HepG2 (cell line): ENCODE results near the gene F13B. TPM values are rescaled to one million over a fixed set of nuclear protein-coding genes. Genes with fewer than 3 reads are reported as not detected.

ENCODE experiments used
- BHLHE40 ChIP-seq: IDR thresholded peaks from 2 replicates; pipeline ENCODE4 v1.6.1; 2011; ENCODE audit warnings: low read length, improper control_type of control experiment
- FOXP1 ChIP-seq, 2 experiments: fragments of 450-650 bp in 1 of 2; IDR thresholded peaks; 2 replicates each; pipeline ENCODE4 v1.6.1; 2017 to 2018; ENCODE audit warnings: antibody characterized with exemption in 1 of 2
- PHF20 ChIP-seq: sonication (generic); formaldehyde crosslinking; IDR thresholded peaks from 2 replicates; pipeline ENCODE4 v1.5.0; 2020; ENCODE audit warnings: mild to moderate bottlenecking, missing genetic modification reagents
- REPIN1 ChIP-seq: sonication (generic); formaldehyde crosslinking; IDR thresholded peaks from 2 replicates; pipeline ENCODE4 v1.8.0; 2022; ENCODE audit warnings: missing genetic modification reagents, low read depth, mild to moderate bottlenecking, borderline replicate concordance
- TAF1 ChIP-seq: sonication (generic); formaldehyde crosslinking; IDR thresholded peaks from 2 replicates; pipeline ENCODE4 v1.4.0; 2020; ENCODE audit warnings: missing genetic modification reagents
- ZNF629 ChIP-seq: sonication (generic); formaldehyde crosslinking; conservative IDR thresholded peaks from 2 replicates; pipeline ENCODE4 v1.5.0; 2020; ENCODE audit warnings: missing genetic modification reagents
- ZSCAN20 ChIP-seq: sonication (generic); formaldehyde crosslinking; IDR thresholded peaks from 2 replicates; pipeline ENCODE4 v1.4.0; 2020; ENCODE audit warnings: missing genetic modification reagents, mild to moderate bottlenecking, borderline replicate concordance
- polyA plus RNA-seq, 8 experiments: library from polyadenylated mRNA; depleted of rRNA in 3 of 8; stranded (reverse) in 7 of 8; unstranded in 1 of 8; fragments of >200 nt; fragmentation: Illumina TruSeq in 4 of 8; extraction: Trizol in 4 of 8; gene quantifications; 2 replicates each; pipeline versions ENCODE4 v1.2.1 to v1.2.3, GENCODE V29; 2011 to 2016; ENCODE audit warnings: low read depth in 4 of 8, missing spikeins in 1 of 8, mixed read lengths in 1 of 8; ENCODE audit not compliant: insufficient read depth in 1 of 8
- total RNA-seq, 5 experiments: library from RNA; depleted of rRNA; stranded (reverse); fragments of >200 nt; fragmentation: Illumina TruSeq; extraction: Trizol; gene quantifications; 2 replicates each; pipeline ENCODE4 v1.2.3, GENCODE V29; 2016; ENCODE audit warnings: low read depth in 1 of 5
- TF ChIP-seq, protein P1 (sequence below): sonication (generic); formaldehyde crosslinking; conservative IDR thresholded peaks from 2 replicates; pipeline ENCODE4 v1.4.0; 2020; ENCODE audit warnings: missing genetic modification reagents
- TF ChIP-seq, protein P2 (sequence below): sonication (generic); formaldehyde crosslinking; IDR thresholded peaks from 2 replicates; pipeline ENCODE4 v1.4.0; 2020; ENCODE audit warnings: mild to moderate bottlenecking, missing genetic modification reagents
- TF ChIP-seq, protein P3 (sequence below): IDR thresholded peaks from 2 replicates; pipeline ENCODE4 v1.6.1; 2016; ENCODE audit warnings: low read depth, missing genetic modification reagents, missing compliant biosample characterization
- TF ChIP-seq, protein P4 (sequence below): IDR thresholded peaks from 2 replicates; pipeline ENCODE4 v1.6.1; 2016; ENCODE audit warnings: missing biosample characterization, missing genetic modification reagents, low read depth
- TF ChIP-seq, protein P5 (sequence below): IDR thresholded peaks from 2 replicates; pipeline ENCODE4 v1.6.1; 2016
- TF ChIP-seq, protein P6 (sequence below): IDR thresholded peaks from 2 replicates; pipeline ENCODE4 v1.4.0; 2020; ENCODE audit warnings: mild to moderate bottlenecking, missing genetic modification reagents

F13B gene
- total and polyA plus RNA-seq, 2 of the 13 experiments (the other 11 are each of a cell fraction or from before 2014, with no cell fraction given) = 0.41 to 2.7 TPM

DNA sequence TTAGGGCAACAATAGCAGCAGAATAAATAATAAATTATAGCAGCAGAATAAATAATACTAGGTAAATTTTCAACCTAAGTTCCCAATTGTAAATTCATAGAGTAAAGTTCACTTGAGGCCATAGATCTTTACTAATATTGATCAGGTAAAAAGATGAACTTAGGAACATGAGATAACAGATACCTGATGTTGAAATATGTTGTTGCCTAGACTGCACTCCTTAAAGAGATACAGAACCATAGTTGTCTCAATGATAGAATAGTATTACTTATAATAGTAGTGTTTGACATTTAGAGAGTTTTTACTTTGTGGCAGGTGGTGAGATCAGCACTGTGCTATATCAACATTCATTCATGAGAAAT lies 378 bp upstream of the F13B start (continued):
- TF ChIP-seq PHF20 (no peak), ZSCAN20 (CRISPR knock-in tag) (no peak), FOXP1 (IDR thresholded peaks at IDR 0.05) (no peak), FOXP1 (CRISPR knock-in tag; IDR thresholded peaks at IDR 0.05) (peak; percentile 71), BHLHE40 (no peak), TAF1 (CRISPR knock-in tag) (no peak), REPIN1 (CRISPR knock-in tag) (no peak; the same call in 1 of the 2 replicates), ZNF629 (CRISPR knock-in tag) (no peak)
- TF ChIP-seq, protein P1, sequence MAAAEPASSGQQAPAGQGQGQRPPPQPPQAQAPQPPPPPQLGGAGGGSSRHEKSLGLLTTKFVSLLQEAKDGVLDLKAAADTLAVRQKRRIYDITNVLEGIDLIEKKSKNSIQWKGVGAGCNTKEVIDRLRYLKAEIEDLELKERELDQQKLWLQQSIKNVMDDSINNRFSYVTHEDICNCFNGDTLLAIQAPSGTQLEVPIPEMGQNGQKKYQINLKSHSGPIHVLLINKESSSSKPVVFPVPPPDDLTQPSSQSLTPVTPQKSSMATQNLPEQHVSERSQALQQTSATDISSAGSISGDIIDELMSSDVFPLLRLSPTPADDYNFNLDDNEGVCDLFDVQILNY (CRISPR knock-in tag) = no peak
- TF ChIP-seq, protein P2, sequence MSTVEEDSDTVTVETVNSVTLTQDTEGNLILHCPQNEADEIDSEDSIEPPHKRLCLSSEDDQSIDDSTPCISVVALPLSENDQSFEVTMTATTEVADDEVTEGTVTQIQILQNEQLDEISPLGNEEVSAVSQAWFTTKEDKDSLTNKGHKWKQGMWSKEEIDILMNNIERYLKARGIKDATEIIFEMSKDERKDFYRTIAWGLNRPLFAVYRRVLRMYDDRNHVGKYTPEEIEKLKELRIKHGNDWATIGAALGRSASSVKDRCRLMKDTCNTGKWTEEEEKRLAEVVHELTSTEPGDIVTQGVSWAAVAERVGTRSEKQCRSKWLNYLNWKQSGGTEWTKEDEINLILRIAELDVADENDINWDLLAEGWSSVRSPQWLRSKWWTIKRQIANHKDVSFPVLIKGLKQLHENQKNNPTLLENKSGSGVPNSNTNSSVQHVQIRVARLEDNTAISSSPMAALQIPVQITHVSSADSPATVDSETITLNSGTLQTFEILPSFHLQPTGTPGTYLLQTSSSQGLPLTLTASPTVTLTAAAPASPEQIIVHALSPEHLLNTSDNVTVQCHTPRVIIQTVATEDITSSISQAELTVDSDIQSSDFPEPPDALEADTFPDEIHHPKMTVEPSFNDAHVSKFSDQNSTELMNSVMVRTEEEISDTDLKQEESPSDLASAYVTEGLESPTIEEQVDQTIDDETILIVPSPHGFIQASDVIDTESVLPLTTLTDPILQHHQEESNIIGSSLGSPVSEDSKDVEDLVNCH (CRISPR knock-in tag) = no peak
- TF ChIP-seq, protein P3, sequence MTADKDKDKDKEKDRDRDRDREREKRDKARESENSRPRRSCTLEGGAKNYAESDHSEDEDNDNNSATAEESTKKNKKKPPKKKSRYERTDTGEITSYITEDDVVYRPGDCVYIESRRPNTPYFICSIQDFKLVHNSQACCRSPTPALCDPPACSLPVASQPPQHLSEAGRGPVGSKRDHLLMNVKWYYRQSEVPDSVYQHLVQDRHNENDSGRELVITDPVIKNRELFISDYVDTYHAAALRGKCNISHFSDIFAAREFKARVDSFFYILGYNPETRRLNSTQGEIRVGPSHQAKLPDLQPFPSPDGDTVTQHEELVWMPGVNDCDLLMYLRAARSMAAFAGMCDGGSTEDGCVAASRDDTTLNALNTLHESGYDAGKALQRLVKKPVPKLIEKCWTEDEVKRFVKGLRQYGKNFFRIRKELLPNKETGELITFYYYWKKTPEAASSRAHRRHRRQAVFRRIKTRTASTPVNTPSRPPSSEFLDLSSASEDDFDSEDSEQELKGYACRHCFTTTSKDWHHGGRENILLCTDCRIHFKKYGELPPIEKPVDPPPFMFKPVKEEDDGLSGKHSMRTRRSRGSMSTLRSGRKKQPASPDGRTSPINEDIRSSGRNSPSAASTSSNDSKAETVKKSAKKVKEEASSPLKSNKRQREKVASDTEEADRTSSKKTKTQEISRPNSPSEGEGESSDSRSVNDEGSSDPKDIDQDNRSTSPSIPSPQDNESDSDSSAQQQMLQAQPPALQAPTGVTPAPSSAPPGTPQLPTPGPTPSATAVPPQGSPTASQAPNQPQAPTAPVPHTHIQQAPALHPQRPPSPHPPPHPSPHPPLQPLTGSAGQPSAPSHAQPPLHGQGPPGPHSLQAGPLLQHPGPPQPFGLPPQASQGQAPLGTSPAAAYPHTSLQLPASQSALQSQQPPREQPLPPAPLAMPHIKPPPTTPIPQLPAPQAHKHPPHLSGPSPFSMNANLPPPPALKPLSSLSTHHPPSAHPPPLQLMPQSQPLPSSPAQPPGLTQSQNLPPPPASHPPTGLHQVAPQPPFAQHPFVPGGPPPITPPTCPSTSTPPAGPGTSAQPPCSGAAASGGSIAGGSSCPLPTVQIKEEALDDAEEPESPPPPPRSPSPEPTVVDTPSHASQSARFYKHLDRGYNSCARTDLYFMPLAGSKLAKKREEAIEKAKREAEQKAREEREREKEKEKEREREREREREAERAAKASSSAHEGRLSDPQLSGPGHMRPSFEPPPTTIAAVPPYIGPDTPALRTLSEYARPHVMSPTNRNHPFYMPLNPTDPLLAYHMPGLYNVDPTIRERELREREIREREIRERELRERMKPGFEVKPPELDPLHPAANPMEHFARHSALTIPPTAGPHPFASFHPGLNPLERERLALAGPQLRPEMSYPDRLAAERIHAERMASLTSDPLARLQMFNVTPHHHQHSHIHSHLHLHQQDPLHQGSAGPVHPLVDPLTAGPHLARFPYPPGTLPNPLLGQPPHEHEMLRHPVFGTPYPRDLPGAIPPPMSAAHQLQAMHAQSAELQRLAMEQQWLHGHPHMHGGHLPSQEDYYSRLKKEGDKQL (CRISPR knock-in tag) = no peak
- TF ChIP-seq, protein P4, sequence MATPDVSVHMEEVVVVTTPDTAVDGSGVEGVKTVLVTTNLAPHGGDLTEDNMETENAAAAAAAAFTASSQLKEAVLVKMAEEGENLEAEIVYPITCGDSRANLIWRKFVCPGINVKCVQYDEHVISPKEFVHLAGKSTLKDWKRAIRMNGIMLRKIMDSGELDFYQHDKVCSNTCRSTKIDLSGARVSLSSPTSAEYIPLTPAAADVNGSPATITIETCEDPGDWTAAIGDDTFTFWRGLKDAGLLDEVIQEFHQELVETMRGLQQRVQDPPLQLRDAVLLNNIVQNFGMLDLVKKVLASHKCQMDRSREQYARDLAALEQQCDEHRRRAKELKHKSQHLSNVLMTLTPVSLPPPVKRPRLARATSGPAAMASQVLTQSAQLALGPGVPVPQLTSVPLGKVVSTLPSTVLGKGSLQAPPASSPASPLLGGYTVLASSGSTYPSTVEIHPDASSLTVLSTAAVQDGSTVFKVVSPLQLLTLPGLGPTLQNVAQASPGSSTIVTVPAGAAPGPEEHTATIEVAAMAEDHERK (CRISPR knock-in tag) = no peak
- TF ChIP-seq, protein P5, sequence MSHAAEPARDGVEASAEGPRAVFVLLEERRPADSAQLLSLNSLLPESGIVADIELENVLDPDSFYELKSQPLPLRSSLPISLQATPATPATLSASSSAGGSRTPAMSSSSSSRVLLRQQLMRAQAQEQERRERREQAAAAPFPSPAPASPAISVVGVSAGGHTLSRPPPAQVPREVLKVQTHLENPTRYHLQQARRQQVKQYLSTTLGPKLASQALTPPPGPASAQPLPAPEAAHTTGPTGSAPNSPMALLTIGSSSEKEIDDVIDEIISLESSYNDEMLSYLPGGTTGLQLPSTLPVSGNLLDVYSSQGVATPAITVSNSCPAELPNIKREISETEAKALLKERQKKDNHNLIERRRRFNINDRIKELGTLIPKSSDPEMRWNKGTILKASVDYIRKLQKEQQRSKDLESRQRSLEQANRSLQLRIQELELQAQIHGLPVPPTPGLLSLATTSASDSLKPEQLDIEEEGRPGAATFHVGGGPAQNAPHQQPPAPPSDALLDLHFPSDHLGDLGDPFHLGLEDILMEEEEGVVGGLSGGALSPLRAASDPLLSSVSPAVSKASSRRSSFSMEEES (CRISPR knock-in tag) = no peak
- TF ChIP-seq, protein P6, sequence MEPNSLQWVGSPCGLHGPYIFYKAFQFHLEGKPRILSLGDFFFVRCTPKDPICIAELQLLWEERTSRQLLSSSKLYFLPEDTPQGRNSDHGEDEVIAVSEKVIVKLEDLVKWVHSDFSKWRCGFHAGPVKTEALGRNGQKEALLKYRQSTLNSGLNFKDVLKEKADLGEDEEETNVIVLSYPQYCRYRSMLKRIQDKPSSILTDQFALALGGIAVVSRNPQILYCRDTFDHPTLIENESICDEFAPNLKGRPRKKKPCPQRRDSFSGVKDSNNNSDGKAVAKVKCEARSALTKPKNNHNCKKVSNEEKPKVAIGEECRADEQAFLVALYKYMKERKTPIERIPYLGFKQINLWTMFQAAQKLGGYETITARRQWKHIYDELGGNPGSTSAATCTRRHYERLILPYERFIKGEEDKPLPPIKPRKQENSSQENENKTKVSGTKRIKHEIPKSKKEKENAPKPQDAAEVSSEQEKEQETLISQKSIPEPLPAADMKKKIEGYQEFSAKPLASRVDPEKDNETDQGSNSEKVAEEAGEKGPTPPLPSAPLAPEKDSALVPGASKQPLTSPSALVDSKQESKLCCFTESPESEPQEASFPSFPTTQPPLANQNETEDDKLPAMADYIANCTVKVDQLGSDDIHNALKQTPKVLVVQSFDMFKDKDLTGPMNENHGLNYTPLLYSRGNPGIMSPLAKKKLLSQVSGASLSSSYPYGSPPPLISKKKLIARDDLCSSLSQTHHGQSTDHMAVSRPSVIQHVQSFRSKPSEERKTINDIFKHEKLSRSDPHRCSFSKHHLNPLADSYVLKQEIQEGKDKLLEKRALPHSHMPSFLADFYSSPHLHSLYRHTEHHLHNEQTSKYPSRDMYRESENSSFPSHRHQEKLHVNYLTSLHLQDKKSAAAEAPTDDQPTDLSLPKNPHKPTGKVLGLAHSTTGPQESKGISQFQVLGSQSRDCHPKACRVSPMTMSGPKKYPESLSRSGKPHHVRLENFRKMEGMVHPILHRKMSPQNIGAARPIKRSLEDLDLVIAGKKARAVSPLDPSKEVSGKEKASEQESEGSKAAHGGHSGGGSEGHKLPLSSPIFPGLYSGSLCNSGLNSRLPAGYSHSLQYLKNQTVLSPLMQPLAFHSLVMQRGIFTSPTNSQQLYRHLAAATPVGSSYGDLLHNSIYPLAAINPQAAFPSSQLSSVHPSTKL (CRISPR knock-in tag) = peak; percentile 69; the same call in 1 of the 2 replicates
